Mesothelial cell of epicardium (in vitro differentiated cells): ENCODE measurements around the gene TRIM40. TPM values are rescaled to one million over a fixed set of nuclear protein-coding genes. Genes with fewer than 3 reads are reported as not detected.

Experiments used
- DNase-seq, 2 experiments: peaks; one replicate each; pipeline ENCODE4 v3.0.0; 2021; ENCODE audit warnings: low spot score in 2 of 2; ENCODE audit not compliant: unreplicated experiment in 2 of 2
- H3K27ac Mint-ChIP-seq: 2 replicates; pipeline ENCODE4 v1.8.0; 2021; ENCODE audit warnings: mixed read lengths
- H3K27me3 Mint-ChIP-seq: 2 replicates; pipeline ENCODE4 v1.8.0; 2021; ENCODE audit warnings: low read depth, mixed read lengths
- H3K36me3 Mint-ChIP-seq: 2 replicates; pipeline ENCODE4 v1.8.0; 2021; ENCODE audit warnings: mixed read lengths
- H3K4me1 Mint-ChIP-seq: 2 replicates; pipeline ENCODE4 v1.8.0; 2021; ENCODE audit warnings: mixed read lengths
- H3K4me3 Mint-ChIP-seq: 2 replicates; pipeline ENCODE4 v1.8.0; 2021; ENCODE audit warnings: mild to moderate bottlenecking, moderate library complexity, mixed read lengths
- H3K9me3 Mint-ChIP-seq: 2 replicates; pipeline ENCODE4 v1.8.0; 2021; ENCODE audit warnings: mixed read lengths
- CTCF ChIP-seq: fragments of 200-600 bp; sonication (generic); IDR thresholded peaks from one replicate; pipeline ENCODE4 v1.5.0; 2021; ENCODE audit warnings: antibody characterized with exemption; ENCODE audit not compliant: unreplicated experiment
- total RNA-seq: library from RNA; stranded (reverse); gene quantifications from 3 replicates; pipeline ENCODE4 v1.2.1, GENCODE V29; 2021

Gene TRIM40
- total RNA-seq, 1 donor from 2014 or later: not detected

- DNase-seq: no peak
- Mint-ChIP-seq H3K27me3 (peaks cover 84% of the 10 kb centered on the region), H3K9me3 (peaks cover 14% of the 10 kb centered on the region), H3K4me1 (peaks cover 3% of the 10 kb centered on the region), H3K4me3 (no peak overlapping the region), H3K27ac (no peak overlapping the region), H3K36me3 (no peaks in the 10 kb centered on the region)
- no peak for TF ChIP-seq CTCF
Observed at GRCh38 chr6:30175765-30176164, 39.8 kb downstream of the TRIM40 start.

GRCh38 chr6:30178837-30179236 lies 42.9 kb downstream of the TRIM40 start:
- Mint-ChIP-seq H3K27ac (no peak overlapping the region), H3K4me3 (no peak overlapping the region), H3K9me3 (peaks cover 20% of the 10 kb centered on the region), H3K27me3 (peaks cover 53% of the 10 kb centered on the region), H3K4me1 (no peaks in the 10 kb centered on the region), H3K36me3 (no peaks in the 10 kb centered on the region)
- no peak for DNase-seq
- no peak for TF ChIP-seq CTCF

- TF ChIP-seq CTCF: no peak
- Mint-ChIP-seq H3K4me3 (no peak overlapping the region), H3K36me3 (peaks cover 11% of the 10 kb centered on the region), H3K9me3 (peaks cover 20% of the 10 kb centered on the region), H3K4me1 (no peaks in the 10 kb centered on the region), H3K27ac (no peak overlapping the region), H3K27me3 (peaks cover 40% of the 10 kb centered on the region)
- DNase-seq: no peak
Observed at GRCh38 chr6:30180145-30180544, 44.2 kb downstream of the TRIM40 start.

- Mint-ChIP-seq H3K36me3 (peaks cover 48% of the 10 kb centered on the region), H3K4me1 (no peaks in the 10 kb centered on the region), H3K9me3 (peaks cover 12% of the 10 kb centered on the region), H3K4me3 (no peak overlapping the region), H3K27ac (no peak overlapping the region), H3K27me3 (peaks cover 3% of the 10 kb centered on the region)
- DNase-seq: no peak
- TF ChIP-seq CTCF: no peak
Observed at GRCh38 chr6:30184417-30185031, 48.6 kb downstream of the TRIM40 start.

- H3K36me3 Mint-ChIP-seq: peaks cover 61% of the 10 kb centered on the region
- no peak for TF ChIP-seq CTCF
- no peaks in the 10 kb centered on the region for H3K4me1 Mint-ChIP-seq
- H3K27ac Mint-ChIP-seq: no peak overlapping the region
- H3K27me3 Mint-ChIP-seq: no peaks in the 10 kb centered on the region
- no peak for DNase-seq
- H3K9me3 Mint-ChIP-seq: peaks cover 5% of the 10 kb centered on the region
- no peak overlapping the region for H3K4me3 Mint-ChIP-seq
Observed at GRCh38 chr6:30185846-30186484, 50.0 kb downstream of the TRIM40 start.
